Measurements from ENCODE around the gene ADPRS.

DNA sequence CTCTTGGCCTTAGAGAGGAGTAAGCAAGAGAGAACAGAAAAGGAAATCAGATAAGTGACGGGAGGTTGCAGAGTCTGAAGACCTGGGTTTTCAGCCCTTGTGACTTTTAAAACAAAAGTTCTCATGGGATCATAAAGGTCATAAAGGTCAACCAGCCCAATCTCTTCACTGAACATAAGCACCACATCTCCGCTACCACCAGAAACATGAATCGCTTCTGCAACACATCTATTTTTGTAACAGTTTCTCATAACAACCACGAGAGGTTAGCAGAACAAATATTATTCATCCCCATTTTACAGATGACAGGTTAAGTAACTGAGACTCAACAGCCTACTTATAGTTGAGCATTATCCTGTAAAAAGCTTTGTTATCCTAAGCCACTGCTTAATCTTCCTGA, 54.7 kb downstream of the ADPRS start:
- TF ChIP-seq CTCF (IDR thresholded peaks at IDR 0.05; ENCODE audit: low read length) (no peak), EZH2 (IDR thresholded peaks at IDR 0.05; ENCODE audit: borderline replicate concordance, low read length) (no peak)

Data from OCI-LY1 (cell line).